SK-N-SH (cell line): ENCODE data around the gene DCX. TPM values are rescaled to one million over a fixed set of nuclear protein-coding genes. Genes with fewer than 3 reads are reported as not detected.

Source experiments
- CTCF ChIA-PET: fragments of 300-600, 350-600 bp; formaldehyde crosslinking; extraction: SDS; loops from one replicate; lab custom pipeline; 2021; lab: Yijun Ruan, JAX
- POLR2A ChIA-PET: fragments of 350-600 bp; sonication (Branson Sonifier 250); formaldehyde crosslinking; extraction: SDS; loops from one replicate; lab custom pipeline; 2020; ENCODE audit warnings: antibody characterized with exemption, inconsistent platforms; lab: Yijun Ruan, JAX
- DNase-seq: peaks from one replicate; pipeline ENCODE4 v3.0.0; 2012
- H2AFZ ChIP-seq: fragments of 200-600 bp; sonication (generic); 2 replicates; pipeline ENCODE4 v1.8.1; 2016; ENCODE audit warnings: antibody characterized with exemption, mild to moderate bottlenecking, low read depth
- H3F3A ChIP-seq: fragments of 200-600 bp; sonication (generic); replicated peaks from 2 replicates; pipeline ENCODE3; 2016; ENCODE audit warnings: antibody characterized with exemption, mild to moderate bottlenecking; ENCODE audit not compliant: insufficient read depth
- H3K27ac ChIP-seq, 2 experiments: fragments of 200-500 bp in 1 of 2; fragments of 200-600 bp in 1 of 2; sonication (Bioruptor generic) in 1 of 2; sonication (generic), shearing (Covaris generic) in 1 of 2; 2 replicates each; pipeline versions ENCODE4 v1.5.1 to v1.6.1; 2014 to 2016; ENCODE audit warnings: low read depth in 2 of 2, inconsistent platforms in 1 of 2, low read length in 1 of 2, mild to moderate bottlenecking in 1 of 2, mixed read lengths in 1 of 2
- H3K27me3 ChIP-seq: fragments of 200-600 bp; sonication (generic), shearing (Covaris generic); 2 replicates; pipeline ENCODE4 v1.6.1; 2016; ENCODE audit warnings: mixed run types; ENCODE audit not compliant: insufficient read depth
- H3K36me3 ChIP-seq, 2 experiments: fragments of 200-500 bp in 1 of 2; fragments of 200-600 bp in 1 of 2; sonication (Bioruptor generic) in 1 of 2; sonication (generic) in 1 of 2; replicated peaks in 1 of 2; 2 replicates each; pipeline versions ENCODE3 to v1.5.1; 2014 to 2016; ENCODE audit warnings: low read length in 1 of 2, mild to moderate bottlenecking in 1 of 2; ENCODE audit not compliant: insufficient read depth in 2 of 2, control insufficient read depth in 1 of 2
- H3K4me1 ChIP-seq, 2 experiments: fragments of 200-500 bp in 1 of 2; fragments of 200-600 bp in 1 of 2; sonication (Bioruptor generic) in 1 of 2; sonication (generic), shearing (Covaris generic) in 1 of 2; 2 replicates each; pipeline versions ENCODE4 v1.5.1 to v1.6.1; 2014 to 2016; ENCODE audit warnings: low read depth in 1 of 2, low read length in 1 of 2, mixed run types in 1 of 2; ENCODE audit not compliant: insufficient read depth in 2 of 2, control insufficient read depth in 1 of 2
- H3K4me2 ChIP-seq: fragments of 200-600 bp; sonication (generic), shearing (Covaris generic); 2 replicates; pipeline ENCODE4 v1.6.1; 2017; ENCODE audit warnings: mixed run types
- H3K4me3 ChIP-seq, 2 experiments: fragments of 200-500 bp in 1 of 2; fragments of 200-600 bp in 1 of 2; sonication (Bioruptor generic) in 1 of 2; sonication (generic), shearing (Covaris generic) in 1 of 2; 2 replicates each; pipeline versions ENCODE4 v1.5.1 to v1.8.1; 2014 to 2016; ENCODE audit warnings: low read depth in 2 of 2, inconsistent platforms in 1 of 2, low read length in 1 of 2, mild to moderate bottlenecking in 1 of 2, mixed read lengths in 1 of 2, moderate library complexity in 1 of 2
- H3K79me2 ChIP-seq: fragments of 200-600 bp; sonication (generic); 2 replicates; pipeline ENCODE4 v1.8.1; 2017; ENCODE audit warnings: mild to moderate bottlenecking; ENCODE audit not compliant: insufficient read depth
- H3K9ac ChIP-seq: fragments of 200-600 bp; sonication (generic); 2 replicates; pipeline ENCODE4 v1.6.1; 2017; ENCODE audit warnings: mixed run types
- H3K9me2 ChIP-seq: fragments of 200-600 bp; sonication (generic); 2 replicates; pipeline ENCODE4 v1.6.1; 2017; ENCODE audit warnings: mixed run types
- H3K9me3 ChIP-seq: fragments of 200-600 bp; sonication (generic); 2 replicates; pipeline ENCODE4 v1.6.1; 2017; ENCODE audit warnings: mixed run types, mild to moderate bottlenecking, moderate library complexity
- H4K20me1 ChIP-seq: fragments of 200-600 bp; sonication (generic); 2 replicates; pipeline ENCODE4 v1.6.1; 2017; ENCODE audit warnings: mild to moderate bottlenecking, mixed run types; ENCODE audit not compliant: insufficient read depth
- CTCF ChIP-seq: fragments of 200-600 bp; sonication (generic); IDR thresholded peaks from 2 replicates; pipeline ENCODE4 v1.6.1; 2017; ENCODE audit warnings: antibody characterized with exemption, mild to moderate bottlenecking, moderate library complexity
- ELF1 ChIP-seq: IDR thresholded peaks from 2 replicates; pipeline ENCODE4 v1.4.0; 2012
- EP300 ChIP-seq, 2 experiments: IDR thresholded peaks; 2 replicates each; pipeline versions ENCODE4 v1.4.0 to v1.6.1; 2012; ENCODE audit warnings: borderline replicate concordance in 1 of 2, low read depth in 1 of 2, low read length in 1 of 2
- FOXJ3 ChIP-seq: sonication (generic); formaldehyde crosslinking; IDR thresholded peaks from 2 replicates; pipeline ENCODE4 v1.5.1; 2020; ENCODE audit warnings: mild to moderate bottlenecking, missing genetic modification reagents
- GATA2 ChIP-seq: sonication (generic); formaldehyde crosslinking; IDR thresholded peaks from 2 replicates; pipeline ENCODE4 v1.5.0; 2020; ENCODE audit warnings: mild to moderate bottlenecking, missing genetic modification reagents
- POLR2AphosphoS5 ChIP-seq: IDR thresholded peaks from 2 replicates; pipeline ENCODE4 v1.6.1; 2012; ENCODE audit warnings: low read depth, low read length
- RCOR1 ChIP-seq: fragments of 150-350 bp; IDR thresholded peaks from 2 replicates; pipeline ENCODE4 v1.6.1; 2017; ENCODE audit warnings: antibody characterized with exemption, low read length
- RXRA ChIP-seq: IDR thresholded peaks from 2 replicates; pipeline ENCODE4 v1.4.0; 2012; ENCODE audit warnings: low read depth, mild to moderate bottlenecking, borderline replicate concordance
- TAF1 ChIP-seq: IDR thresholded peaks from 2 replicates; pipeline ENCODE4 v1.6.1; 2012; ENCODE audit warnings: low read depth, mild to moderate bottlenecking, low read length, moderate library complexity, borderline replicate concordance
- TCF12 ChIP-seq: IDR thresholded peaks from 2 replicates; pipeline ENCODE4 v1.4.0; 2012
- USF2 ChIP-seq: fragments of 150-350 bp; IDR thresholded peaks from 2 replicates; pipeline ENCODE4 v1.6.1; 2017; ENCODE audit warnings: antibody characterized with exemption, low read length, low read depth, borderline replicate concordance
- ZBTB33 ChIP-seq: IDR thresholded peaks from 2 replicates; pipeline ENCODE4 v1.4.0; 2012; ENCODE audit warnings: low read depth, borderline replicate concordance
- WGBS: methylation state at CpG from one replicate; pipeline ENCODE4 v1.1.6; 2017; ENCODE audit warnings: low lambda C conversion rate; 5-methylcytosine and 5-hydroxymethylcytosine counted together
- polyA plus RNA-seq, 3 experiments: library from polyadenylated mRNA; depleted of rRNA; stranded (reverse); fragments of >200 nt; gene quantifications; 2 replicates each; pipeline ENCODE4 v1.2.3, GENCODE V29; 2012

DCX gene
- polyA plus RNA-seq, 1 of the 3 experiments (the other 2 are of a cell fraction) = 0.26 TPM

- Histone ChIP-seq H3K36me3 (no peaks in the 10 kb centered on the region), H3K4me3 (no peak overlapping the region)
These were observed 154.3 kb downstream of the DCX start for GRCh38 chrX:111257733-111258132.

More at GRCh38 chrX:111257733-111258132, 154.3 kb downstream of the DCX start:
- ChIA-PET POLR2A (no interaction called here), CTCF (interaction anchor here (1.6 to 5.1 kb wide), 2 partner anchors 11 to 13 kb away, joined by 3 to 22 read pairs; no protein-coding TSS in a partner anchor)
- no peak overlapping the region for H2AFZ ChIP-seq
- H3F3A ChIP-seq = no peaks in the 10 kb centered on the region
- H3K79me2 ChIP-seq = no peaks in the 10 kb centered on the region
- H3K27ac ChIP-seq = no peak overlapping the region
- no peak overlapping the region for H3K4me2 ChIP-seq
- no peaks in the 10 kb centered on the region for H3K9me2 ChIP-seq
- WGBS = 23% methylated on average over 3 of the region's 3 CpGs
- no peaks in the 10 kb centered on the region for H3K9me3 ChIP-seq
- TF ChIP-seq ZBTB33 (no peak), RXRA (no peak), FOXJ3 (CRISPR knock-in tag) (no peak), USF2 (no peak), EP300 (IDR thresholded peaks at IDR 0.05; ENCODE audit: borderline replicate concordance in 1 of 2, low read depth in 1 of 2, low read length in 1 of 2) (no peak), TAF1 (no peak), ELF1 (no peak), POLR2AphosphoS5 (no peak), TCF12 (no peak), CTCF (no peak), GATA2 (CRISPR knock-in tag) (no peak), RCOR1 (no peak)
- no peaks in the 10 kb centered on the region for H3K4me1 ChIP-seq
- H3K9ac ChIP-seq = no peak overlapping the region
- peaks cover 8% of the 10 kb centered on the region; the same call in 1 of the 2 replicates for H3K27me3 ChIP-seq
- H4K20me1 ChIP-seq = no peaks in the 10 kb centered on the region
- no peak for DNase-seq
